GM18868 (cell line): ENCODE data around the gene LCMT1.
"Not testable (repeated sequence)": the region's sequence is repeated elsewhere in the genome, so short reads cannot be mapped to it uniquely, and the experiment has no call there.

Experiments
- ATAC-seq: cut with Tn5 transposase; IDR thresholded peaks from one replicate; pipeline ENCODE4 v1.9.1; 2021; ENCODE audit warnings: mild to moderate bottlenecking, moderate library complexity; ENCODE audit not compliant: unreplicated experiment

LCMT1 gene

DNA sequence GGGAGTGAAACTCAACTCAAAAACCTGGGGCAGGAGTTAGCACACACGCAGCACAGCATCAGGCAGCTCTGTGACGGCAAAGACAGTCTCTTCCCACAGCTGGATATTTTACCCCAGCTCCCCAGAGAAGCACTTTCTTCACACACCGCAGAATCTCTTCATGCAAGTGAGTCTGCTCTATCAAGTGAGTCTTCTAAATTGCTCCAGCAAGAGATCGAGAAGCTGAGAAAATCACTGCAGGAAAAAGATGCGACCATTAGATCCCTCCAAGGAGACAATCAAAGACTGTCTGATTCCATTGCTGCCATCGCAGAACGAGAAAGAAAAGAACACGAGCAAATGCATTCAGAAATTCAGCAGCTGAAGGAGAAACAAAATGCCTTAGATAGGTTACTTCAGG lies 16.9 kb upstream of the LCMT1 start:
- ATAC-seq: peak; percentile 28

DNA sequence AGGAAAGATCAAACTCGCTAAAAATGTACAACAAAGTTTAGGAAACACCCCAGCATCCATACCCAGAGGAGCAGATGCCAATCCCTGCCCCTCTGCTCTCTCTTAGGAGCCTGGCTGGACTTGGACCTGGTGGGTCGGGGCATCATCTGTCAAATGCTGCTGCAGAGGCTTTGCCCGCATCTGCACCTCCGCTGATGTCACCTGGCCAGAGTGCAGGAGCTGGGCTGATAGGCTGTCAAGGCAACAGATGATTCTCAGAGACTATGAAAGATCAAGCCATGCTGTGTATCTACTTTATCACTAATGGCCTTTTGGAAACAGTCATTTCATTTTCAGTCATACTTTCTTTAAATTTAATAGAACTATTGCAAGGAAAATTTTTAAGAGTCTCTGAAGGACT lies 15.9 kb upstream of the LCMT1 start:
- no peak for ATAC-seq

DNA sequence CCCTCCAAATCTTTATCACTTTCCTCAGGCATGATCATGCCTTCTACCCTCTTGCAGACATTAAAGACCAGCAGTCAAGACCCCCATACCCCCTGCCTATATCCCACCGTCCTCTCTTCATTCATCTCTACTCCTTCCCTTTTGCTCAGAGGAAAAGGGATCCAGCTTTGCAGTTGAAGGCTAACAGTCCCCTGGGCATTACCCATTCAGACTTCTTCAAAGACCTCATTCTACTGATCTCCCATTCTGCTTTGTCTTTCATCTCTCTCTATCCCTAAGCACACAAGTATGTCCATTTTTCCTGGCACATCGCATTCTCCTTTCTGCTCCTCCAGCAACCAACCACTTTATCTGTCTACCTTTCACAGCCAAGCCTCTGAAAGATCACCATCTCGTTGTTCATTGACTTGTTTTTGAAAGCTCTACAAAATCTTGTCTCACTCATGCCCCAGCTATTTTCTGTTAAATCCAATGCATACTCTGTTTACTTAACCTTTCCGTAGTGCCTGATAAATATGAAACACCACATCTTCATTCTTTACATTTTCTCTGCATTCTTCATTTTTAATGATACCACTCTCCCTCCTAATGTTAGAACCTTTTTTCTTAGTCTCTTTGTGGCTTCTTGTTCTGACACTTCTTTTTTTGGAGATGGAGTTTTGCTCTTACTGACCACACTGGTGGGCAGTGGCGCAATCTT lies 14.1 kb upstream of the LCMT1 start:
- ATAC-seq: no peak

DNA sequence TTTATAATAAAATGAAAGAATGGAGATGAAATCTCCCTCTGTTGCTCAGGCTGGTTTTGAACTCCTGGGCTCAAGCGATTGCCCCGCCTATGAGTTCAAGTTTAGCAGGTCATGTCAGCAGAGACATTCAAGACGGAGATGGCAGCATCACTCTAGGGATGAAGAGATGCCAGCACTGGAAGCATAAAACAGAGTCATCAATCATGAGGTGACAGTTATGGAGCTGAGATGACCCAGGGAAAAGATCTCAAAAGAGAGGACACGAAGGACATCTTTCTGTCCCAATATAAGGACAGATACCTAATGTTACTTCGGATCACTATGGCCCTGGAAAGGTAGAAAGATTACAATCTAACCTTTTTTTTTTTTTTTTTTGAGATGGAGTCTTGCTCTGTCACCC lies 11.0 kb upstream of the LCMT1 start:
- ATAC-seq: no peak

DNA sequence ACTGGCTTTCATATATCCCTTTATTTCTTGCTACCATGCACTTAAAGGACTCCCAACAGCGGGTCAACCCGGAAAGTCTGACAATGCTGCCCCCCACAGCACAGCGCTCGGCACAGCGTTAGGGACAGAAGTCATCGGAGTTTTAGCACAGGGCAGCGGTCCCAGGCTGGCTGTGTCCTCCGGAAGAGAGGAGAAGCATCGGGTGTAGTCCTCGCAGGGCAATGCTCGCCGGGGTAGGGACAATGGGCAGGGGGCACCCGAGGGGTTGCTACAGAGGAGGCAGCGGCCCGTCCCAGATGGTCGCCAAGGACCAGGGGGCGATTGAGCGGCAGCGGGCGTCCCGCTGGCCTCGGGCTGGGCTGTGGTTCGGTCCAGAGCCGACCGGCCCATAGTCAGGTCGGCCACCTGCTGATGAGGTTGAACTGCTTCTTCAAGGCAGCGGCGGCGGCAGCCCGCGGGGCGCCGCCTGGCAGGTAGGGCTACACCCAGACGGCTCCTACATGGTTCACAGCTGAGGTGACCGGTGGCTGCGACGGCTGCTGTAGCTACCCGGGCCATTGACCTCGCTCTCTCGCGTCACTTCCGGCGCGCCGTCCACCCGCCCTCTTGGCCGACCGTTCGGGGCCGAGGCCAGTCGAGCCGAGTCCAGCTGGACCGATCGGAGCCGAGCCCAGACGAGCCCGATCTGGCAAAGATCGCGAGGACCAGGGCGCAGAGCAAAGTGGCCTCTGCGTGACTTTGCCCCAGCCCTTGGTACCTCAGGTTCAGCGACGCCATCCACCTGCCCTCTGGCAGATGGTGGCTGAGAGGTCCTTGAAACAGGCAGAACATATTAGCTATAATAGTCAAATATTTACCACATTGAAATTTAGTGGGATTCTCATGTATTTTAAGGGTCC lies 4.7 kb upstream of the LCMT1 start:
- peak; percentile 39 for ATAC-seq

DNA sequence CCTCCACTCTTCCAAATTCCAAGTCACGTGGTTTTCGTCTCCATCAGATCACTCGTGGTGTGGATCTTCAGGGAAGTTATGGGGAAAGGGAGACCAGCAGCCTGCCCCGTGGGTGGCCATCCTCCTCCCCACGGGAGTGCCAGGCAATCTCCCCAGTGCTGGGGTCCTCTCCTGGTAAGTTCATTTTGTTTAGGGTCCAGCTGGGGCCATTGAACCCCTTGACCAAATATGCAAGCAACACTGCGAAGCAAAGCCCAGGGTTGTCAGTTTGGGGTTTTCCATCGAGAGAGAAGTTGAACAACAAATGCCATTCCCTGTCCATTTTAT lies 4.1 kb upstream of the LCMT1 start:
- ATAC-seq: no peak

DNA sequence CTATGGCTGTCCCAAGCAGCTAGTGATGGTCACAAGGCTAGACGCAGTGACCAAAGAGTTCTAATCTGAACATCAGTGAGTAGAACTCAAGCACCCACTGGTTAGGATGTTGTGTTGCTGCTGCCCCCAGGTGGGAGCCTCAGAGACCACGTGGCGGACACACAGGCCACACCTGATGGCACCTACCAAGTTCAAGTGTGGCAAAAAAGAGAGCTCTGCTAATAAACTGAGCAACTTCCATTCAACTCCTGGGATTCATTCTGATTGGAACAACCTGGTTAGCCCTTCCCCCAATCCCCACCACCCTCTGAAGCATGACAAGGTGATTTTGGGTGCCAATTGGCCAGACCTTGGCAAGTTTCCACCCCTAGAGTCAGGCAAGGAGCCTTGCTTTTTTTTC lies 3.5 kb upstream of the LCMT1 start:
- no peak for ATAC-seq

DNA sequence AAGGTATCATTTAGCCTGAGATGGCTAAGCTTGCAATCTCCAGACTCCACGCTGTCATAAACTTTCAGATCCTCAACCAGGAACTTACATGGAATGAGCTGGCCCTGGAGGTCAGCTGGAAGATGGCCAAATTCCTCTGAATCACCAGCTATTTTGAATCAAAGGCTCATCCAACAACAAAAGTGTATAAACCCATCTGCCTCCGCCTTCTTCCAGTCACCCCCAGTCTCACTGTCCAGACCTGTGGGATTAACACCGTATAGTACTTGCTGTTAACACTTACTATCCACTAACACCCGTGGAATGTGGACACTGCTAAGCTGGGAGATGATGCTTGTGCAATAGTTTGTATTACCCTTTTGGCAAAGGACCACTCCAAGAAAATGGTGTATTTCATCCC lies 1.9 kb upstream of the LCMT1 start:
- ATAC-seq: no peak

DNA sequence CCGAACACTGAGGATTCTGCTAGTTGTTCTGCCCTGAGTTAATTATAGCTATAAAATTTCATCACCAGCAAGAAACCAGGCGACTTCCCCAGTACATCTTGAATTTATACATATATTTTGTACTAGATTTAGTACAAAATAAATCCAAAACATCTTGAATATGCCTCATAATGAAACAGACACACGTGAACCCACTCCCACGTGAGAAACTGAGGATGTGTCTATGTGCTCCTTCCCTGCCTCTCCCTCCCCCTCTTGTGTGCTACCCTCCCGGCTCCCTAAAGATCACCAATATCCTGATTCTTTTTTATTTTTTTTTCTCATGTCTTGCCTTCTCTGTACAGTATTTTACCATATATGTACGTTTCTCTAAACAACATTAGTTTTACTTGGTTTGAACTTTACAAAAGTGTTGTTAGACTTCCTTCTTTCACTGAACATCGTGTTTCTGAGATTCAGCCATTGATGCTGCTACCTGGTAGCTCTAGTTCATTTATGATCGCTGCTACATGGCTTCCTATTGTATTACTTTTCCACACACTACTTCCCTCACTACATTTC lies 1.1 kb upstream of the LCMT1 start:
- ATAC-seq: no peak

DNA sequence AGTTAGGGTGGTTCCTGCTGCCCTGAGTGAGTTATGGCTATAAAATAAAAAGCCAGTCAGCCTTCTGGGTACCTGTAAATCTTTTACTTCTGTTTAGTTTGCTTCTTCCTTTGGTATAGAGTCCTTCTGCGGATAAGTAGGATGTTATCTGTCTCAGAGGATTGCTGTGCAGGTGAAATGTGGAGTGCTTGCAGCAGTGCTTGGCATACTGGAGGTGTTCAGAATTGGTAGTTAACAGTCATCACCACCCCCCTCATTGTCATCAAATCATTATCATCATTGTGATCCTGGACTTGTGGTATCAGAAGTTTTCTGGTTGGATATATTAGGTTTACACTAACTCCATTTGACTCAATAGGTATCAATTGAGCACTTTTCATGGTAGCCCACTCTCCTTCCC lies 2.6 kb downstream of the LCMT1 start:
- ATAC-seq: no peak

DNA sequence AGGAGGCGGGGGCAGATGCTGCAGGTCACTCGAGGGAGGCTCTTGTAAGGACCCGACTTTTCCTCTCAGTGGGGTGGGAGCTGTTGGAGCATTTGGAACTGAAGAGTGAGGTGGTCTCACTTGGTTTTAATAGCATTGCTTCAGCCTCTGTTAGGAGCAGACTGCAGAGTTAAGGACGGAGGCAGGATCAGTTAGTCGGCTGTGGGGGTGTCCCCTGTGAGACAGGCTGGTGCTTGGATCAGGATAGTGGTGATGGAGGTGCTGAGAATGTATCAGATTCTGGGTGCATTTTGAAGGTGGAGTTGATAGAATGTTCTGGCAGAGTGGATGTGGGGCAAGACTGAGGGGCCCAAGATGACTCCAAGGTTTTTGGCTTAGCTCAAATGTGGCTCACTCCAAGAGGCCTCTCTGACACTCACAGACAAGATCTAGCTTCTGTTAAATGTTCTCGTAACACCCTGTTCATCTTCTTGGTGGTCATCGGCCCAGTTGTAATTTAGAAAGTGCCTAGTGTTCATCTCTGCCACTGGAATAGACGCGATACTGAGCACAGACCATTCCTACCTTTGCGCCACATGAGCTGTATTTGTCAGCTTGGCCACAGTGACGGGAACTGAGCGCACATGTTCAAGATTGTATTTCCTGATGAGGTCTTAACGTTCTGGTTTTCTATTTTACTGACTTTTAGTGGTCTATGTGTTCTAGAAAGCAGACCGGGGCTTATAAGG lies 7.5 kb downstream of the LCMT1 start:
- no peak for ATAC-seq

DNA sequence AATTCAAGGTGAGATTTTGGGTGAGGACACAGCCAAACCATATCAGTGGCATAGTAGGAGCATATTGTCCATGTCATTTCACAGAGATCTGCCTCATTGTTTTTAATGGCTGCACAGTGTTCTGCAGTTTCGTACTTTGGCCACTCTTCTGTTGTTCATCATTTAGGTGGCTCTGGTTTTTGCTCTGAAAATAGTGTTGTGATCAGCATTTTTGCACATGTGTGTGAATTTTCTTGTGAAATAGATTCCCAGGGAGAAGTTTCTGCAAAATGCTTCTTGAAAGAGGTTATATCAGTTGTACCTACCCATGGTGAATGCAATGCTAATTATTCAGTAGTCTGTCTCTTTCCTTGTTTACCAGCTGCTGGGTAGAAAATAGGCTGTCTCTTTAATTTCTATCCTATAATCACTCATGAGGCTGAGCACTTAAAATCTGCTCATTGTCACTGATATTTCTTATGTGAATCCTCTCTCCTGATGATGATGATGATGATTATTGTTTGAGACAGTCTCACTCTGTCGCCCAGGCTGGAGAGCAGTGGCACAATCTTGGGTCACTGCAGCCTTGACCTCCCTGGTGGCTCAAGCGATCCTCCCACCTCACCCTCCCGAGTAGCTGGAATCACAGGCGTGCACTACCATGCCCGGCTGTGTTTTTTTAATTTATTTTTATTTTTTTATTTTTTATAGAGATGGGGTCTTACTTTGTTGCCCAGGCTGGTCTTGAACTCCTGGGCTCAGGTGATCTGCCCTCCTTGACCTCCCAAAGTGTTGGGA lies 10.5 kb downstream of the LCMT1 start:
- ATAC-seq: no peak

DNA sequence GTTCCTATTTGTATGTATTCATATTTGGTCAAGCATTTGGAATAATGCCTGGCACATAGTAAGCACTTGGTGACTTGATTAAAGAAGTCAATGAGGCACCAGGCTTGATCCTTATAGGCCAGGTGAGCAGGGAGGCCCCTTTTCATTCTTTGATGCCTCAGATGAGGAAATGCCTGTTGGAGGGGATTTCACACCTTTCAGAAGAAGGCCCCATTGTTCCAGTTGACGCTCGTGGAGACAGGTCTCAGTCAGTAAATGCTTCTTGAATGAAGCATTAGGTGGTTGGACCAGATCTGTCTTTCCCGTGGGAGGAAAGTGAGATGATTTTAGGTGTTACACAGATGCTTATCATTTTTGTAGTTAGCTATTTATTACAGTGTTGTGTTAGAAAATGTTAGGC lies 13.0 kb downstream of the LCMT1 start:
- peak; percentile 45 for ATAC-seq

DNA sequence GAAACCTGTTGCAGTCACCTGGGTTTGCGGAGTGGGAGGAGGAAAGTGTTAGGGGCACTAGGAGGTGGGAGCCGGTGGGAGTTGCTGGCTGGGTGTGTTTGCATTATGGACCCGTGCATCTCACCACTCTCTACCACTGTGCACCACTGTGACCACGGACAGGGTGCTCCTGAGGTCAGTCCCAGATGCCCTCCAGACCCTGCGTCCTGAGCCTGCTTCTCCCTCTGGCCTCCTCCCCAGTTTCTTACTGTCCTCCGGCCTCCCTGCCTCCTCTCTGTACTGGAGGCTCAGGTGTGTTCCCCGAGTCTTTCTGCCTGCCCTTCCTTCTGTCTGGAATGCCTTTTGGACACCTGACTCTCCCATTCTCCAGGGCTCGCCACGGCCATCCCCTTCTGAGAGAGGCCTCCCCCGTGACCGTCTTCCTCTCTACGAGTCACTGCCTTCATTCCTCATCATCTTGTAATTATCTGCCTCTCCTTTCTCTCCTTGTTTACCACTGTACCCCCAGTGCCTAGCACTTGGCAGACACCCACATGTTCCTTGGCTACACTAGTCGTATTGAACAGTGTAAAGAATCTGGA lies 14.6 kb downstream of the LCMT1 start:
- ATAC-seq: not testable (repeated sequence)

DNA sequence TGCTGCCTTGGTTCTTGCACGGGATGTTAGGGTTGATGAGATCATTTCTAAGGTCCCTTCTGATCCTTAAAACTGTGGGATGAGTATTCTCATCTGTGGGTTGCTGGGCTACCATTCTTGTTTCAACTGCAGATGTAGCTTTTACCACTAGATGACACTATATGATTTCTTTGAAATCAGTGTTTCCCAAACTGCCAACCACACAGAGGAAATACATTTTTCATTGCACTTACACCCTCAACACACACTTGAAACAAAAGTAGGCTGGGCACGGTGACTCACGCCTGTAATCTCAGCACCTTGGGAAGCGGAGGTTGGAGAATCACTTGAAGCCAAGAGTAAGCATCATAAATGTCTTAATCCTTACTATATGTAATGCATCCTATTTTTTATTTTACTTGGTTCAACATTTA lies 15.3 kb downstream of the LCMT1 start:
- ATAC-seq: no peak

DNA sequence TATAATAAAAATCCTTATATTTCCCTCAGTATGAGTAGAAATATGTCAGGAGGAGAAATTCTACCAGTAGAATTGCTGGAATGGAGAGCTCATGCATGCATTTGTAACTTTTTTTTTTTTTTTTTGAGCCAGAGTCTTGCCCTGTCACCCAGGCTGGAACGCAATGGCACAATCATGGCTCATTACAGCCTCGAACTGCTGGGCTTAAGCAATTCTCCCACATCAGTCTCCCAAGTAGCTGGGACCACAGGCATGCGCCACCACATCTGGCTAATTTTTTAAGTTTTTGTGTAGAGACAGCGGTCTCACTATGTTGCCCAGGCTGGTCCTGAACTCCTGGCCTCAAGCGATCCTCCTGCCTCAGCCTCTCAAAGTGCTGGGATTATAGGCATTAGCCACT lies 21.2 kb downstream of the LCMT1 start:
- ATAC-seq: not testable (repeated sequence)

DNA sequence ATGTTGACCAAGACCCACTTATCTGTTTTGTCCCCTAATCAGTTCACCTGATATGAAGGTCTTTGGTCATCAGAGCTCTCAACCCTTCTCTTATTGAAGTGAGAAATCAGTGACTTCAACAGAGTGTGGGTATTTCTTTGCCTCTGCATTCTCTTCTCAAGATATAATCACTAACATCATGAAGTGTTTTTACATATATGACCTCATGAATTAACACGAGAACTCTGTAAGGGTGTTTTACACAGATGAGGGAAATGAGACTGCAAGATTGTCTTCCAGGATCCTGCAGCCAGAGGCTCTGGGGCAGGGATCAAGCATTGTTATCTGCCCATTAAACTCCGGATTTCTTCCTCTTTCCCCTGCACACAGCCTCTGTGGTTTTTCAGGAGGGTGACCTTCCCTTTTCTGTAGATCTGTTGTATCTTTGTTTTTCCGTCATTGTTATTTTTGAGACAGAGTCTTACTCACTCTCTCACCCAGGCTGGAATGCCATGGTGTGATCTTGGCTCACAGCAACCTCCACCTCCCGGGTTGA lies 22.7 kb downstream of the LCMT1 start:
- ATAC-seq: no peak

DNA sequence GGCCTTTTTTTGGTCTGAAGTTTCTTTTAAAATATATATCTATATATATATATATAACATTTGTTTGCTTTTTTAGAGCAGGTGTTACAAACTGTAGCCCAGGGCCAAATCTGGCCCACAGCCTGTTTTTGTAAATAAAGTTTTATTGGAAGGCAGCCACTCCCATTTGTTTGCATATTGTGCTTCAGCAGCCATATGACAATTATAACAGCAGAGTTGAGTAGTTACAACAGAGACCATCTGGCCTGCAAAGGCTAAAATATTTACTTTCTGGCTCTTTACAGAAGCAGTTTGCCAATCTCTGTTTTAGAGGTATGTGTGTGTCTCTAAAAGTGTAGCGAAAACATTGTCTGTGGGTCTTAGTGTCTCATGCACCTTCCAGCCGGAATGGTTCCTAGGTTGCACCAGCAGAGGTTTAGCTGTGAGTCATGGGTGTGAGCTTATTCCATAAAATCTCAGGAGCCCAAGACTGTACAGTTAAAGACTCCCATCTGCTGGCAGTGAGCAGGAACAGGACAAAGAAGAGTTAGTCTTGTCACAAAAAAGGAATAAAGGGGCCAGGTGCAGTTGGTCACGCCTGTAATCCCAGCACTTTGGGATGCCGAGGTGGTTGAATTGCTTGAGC lies 23.8 kb downstream of the LCMT1 start:
- ATAC-seq: no peak

DNA sequence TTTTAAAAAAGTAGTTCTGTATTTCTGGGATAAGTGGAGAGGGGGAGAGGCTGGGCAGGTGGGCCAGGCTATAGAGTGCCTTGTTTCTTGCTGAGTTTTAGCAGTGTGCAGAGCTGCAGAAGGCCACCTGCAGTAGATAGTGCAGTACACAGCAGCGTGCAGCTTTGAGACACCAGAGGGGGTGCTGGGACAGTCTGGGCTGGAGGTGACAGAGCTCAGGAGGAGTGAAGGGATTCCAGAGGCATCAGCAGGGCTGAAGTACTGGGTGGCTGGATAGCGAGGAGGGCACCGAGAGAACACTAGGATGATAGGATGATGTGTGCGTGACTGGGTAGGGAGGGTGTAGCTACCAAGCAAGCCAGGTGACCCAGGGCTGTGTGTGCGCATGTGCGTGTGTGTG lies 26.6 kb downstream of the LCMT1 start:
- no peak for ATAC-seq

DNA sequence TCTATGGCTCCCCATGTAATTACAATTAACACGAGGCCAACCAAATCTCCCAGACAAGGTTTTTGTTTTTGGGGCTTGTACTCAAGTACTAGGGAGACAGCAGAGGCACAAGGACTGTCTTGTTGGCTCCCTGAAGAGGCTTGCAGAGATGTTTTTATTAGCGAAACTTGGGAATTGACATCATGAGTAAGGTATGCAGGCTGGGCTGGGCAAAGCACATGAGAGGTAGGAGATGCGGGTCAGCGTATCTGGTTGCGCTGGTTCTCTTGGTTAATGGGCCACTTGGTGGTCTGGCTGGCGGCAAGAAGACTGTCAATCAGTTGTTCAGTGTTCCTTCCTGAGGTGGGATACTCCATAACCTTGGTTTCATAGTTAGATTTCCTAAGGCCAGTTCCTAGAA lies 28.9 kb downstream of the LCMT1 start:
- no peak for ATAC-seq
